GM18499 (cell line): ENCODE data around the gene LBHD2.

Source experiments
- ATAC-seq: cut with Tn5 transposase; IDR thresholded peaks from one replicate; pipeline ENCODE4 v1.9.1; 2021; ENCODE audit warnings: moderate number of reproducible peaks; ENCODE audit not compliant: insufficient read depth, unreplicated experiment

Gene LBHD2

GRCh38 chr14:103128631-103129300 lies 44.8 kb downstream of the LBHD2 start:
- no peak for ATAC-seq

DNA sequence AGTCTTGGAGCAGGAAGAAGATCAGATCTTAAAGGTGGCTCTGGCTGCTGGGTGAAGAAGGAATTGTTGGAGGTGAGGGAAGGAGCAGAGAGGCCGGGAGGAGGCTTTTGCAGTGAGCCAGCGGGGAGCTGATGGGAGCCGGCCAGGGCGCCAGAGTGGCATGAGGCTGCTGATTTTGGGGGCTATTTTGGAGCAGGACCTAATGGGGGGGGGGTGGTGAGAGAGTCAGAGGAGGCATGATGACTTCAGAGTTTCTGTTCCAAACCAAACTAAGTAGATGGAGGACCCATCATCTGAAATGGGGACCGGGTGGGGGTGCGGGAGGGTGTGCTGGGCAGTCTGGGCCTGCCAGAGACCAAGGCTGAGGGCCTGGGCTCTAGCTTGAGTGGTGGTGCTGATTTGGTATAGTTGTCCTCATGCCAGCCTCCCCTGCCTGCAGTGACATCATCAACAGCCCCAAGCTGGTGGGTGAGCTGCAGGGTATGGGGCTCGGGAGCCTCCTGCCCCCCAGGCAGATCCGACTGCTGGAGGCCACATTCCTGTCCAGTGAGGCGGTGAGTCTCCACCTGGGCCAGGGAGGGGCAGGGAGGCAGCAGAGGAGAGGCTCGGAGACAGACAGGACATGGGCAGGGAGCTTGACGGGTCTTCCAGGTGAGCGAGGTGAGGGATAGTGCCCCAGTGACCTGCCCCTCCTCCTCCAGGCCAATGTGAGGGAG lies 45.4 kb downstream of the LBHD2 start:
- ATAC-seq, result no peak

DNA sequence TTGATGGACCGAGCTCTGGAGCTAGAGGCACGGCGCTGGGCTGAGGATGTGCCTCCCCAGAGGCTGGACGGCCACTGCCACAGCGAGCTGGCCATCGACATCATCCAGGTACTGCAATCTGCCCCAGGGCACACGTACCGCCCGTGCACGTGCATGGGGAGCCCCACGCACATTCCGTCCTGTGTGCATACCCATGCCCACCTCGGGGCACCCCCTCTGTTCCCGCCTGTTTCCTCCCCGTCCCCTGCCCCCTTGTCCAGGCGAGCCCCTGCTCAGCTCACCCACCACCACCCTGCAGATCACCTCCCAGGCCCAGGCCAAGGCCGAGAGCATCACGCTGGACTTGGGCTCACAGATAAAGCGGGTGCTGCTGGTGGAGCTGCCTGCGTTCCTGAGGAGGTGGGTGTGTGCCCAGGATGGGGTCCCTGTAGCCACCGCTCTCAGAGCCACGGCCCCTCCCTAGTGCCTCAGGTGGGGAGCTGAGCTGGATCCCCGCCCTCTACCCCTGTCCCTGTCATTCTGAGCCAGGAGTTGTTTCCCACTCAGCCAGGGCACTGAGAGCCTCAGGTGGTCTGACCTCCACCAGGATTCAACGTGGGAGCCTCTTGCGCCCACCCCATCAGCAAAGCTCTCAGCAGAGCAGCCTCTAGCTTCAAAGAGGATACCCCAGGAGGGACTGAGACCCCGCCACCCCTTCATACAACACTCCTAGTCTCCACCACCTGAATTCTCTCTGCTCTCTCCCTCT lies 46.2 kb downstream of the LBHD2 start:
- no peak for ATAC-seq

- no peak for ATAC-seq
Measured at GRCh38 chr14:103130965-103131364, 47.0 kb downstream of the LBHD2 start.

DNA sequence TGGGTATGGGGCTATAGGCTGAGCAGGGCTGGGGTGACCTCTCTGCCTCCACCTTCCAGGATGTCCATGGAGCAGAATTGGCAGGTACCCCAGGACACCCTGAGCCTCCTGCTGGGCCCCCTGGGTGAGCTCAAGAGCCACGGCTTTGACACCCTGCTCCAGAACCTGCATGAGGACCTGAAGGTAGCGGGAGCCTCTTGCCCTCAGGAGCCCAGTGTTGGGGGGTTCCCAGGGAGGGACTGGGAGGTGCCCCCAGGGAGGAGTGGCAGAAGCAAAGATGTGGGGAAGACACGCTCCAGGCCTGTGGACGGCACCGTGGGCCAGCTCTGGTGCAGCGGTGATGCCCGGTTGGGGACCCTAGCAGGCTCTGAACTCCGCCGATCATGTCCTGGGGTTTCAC lies 47.6 kb downstream of the LBHD2 start:
- ATAC-seq, result no peak

DNA sequence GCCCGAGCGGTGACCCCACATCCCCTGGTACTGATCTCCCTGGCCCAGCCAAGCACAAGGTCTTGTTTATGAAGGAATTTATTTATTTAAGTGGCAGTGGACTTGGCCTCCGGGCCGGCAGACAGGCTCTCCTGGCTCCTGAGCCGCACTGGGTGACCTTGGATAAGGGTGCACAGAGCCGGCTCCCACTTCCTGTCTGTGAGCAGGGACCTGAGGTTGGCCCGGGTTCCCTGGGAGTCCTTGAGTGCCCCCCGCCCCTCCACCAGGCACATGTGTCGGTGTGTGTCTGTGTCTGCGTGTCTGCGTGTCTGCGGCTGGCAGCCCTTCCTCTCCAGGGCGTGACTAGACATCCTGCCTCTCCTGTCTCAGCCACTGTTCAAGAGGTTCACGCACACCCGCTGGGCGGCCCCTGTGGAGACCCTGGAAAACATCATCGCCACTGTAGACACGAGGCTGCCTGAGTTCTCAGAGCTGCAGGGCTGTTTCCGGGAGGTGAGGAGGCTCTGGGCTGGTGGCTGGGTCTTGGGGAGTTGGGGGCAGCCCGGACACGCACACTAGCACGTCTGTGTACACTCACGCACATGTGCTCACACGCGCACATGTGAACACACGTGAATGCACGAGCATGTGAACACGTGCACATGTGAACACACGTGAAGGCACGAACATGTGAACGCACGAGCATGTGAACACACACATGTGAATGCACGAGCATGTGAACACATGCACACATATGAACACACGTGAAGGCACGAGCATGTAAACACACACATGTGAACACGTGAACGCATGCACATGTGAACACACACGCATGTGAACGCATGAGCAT lies 48.6 kb downstream of the LBHD2 start:
- ATAC-seq, result no peak

DNA sequence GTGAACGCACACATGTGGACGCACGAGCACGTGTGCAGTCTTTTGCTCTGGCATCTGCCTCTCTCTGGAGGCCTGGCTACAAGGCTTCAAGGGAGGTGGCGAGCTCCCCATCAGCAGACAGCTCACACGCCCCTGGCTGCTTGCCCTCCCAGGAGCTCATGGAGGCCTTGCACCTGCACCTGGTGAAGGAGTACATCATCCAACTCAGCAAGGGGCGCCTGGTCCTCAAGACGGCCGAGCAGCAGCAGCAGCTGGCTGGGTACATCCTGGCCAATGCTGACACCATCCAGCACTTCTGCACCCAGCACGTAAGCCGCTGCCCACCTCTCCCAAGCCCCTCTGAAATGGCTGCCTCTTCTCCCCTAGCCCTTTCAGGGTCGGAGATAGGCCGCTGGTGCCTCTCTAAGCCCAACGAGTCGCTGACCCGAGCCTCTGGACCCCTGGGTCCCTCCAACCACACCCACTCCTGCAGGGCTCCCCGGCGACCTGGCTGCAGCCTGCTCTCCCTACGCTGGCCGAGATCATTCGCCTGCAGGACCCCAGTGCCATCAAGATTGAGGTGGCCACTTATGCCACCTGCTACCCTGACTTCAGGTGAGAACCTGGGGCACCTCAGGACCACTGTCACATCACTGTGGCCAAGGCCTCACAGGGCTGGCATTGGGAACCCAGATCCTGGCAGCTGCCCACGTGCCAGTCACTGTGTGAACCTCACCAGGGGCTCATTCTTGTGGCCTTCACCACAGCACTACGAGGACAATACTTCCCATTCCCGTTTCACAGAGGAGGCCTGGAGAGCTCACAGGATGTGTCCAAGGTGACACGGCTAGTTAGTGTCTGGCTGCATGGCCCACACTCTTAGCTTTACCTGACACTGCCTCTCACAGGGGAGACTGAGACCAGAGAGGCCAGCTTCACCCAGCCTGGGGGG lies 49.5 kb downstream of the LBHD2 start:
- ATAC-seq, result no peak

DNA sequence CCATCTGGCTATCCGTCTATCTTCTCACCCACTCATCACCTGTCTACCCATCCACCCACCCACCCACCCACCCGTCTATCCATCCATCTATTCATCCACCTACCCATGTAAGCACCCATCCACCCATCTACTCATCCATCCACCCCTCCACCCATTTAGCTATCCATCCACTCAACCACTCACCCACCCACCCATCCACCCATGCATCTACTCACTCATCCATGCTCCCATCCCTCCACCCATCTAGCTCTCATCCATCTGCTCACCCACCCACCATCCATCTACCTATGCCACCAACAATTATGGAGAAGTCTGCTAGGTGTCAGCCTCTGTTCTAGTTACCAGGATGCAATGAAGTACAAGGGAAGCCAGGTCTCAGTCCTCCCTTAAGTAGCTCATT lies 50.4 kb downstream of the LBHD2 start:
- ATAC-seq, result no peak

GRCh38 chr14:103134919-103135318 lies 50.9 kb downstream of the LBHD2 start:
- no peak for ATAC-seq

GRCh38 chr14:103135333-103136260 lies 51.6 kb downstream of the LBHD2 start:
- ATAC-seq, result no peak

DNA sequence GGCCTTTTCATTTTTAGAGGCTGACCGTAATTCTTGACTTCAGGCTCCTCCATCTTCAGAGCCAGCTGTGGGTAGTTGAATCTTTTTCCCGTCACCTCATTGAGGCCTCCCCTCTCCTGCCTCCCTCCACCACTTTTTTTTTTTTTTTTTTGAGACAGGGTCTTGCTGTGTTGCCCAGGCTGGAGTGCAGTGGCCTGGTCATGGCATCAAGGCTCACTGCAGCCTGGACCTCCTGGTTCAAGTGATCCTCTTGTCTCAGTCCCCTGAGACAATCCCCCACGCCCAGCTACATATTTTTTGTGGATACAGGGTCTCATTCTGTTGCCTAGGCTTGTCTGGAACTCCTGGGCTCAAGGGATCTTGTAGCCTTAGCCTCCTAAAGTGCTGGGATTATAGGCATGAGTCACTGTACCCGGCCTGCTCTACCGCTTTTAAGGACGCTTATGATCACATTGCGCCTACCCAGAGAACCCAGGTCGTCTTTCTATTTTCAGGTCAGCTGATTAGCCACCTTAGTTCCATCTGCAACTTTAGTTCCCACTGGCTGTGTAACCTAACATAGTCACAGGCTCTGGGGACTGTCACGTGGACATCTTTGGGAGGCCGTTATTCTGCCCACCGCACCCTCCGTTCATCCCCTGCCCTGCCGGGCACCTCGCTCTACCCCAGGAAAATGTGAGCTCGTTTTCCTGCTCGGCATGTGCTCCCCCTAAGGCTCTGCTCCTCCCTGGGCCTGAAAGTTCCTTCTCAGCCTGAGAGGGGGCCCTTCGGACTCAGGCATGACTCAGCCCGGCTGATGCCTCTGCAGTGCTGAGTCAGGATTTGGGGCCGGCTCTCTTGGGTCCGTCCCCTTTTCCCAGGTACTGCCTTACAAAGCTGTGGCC lies 52.6 kb downstream of the LBHD2 start:
- ATAC-seq, result no peak

GRCh38 chr14:103137689-103138300 lies 53.8 kb downstream of the LBHD2 start:
- no peak for ATAC-seq

DNA sequence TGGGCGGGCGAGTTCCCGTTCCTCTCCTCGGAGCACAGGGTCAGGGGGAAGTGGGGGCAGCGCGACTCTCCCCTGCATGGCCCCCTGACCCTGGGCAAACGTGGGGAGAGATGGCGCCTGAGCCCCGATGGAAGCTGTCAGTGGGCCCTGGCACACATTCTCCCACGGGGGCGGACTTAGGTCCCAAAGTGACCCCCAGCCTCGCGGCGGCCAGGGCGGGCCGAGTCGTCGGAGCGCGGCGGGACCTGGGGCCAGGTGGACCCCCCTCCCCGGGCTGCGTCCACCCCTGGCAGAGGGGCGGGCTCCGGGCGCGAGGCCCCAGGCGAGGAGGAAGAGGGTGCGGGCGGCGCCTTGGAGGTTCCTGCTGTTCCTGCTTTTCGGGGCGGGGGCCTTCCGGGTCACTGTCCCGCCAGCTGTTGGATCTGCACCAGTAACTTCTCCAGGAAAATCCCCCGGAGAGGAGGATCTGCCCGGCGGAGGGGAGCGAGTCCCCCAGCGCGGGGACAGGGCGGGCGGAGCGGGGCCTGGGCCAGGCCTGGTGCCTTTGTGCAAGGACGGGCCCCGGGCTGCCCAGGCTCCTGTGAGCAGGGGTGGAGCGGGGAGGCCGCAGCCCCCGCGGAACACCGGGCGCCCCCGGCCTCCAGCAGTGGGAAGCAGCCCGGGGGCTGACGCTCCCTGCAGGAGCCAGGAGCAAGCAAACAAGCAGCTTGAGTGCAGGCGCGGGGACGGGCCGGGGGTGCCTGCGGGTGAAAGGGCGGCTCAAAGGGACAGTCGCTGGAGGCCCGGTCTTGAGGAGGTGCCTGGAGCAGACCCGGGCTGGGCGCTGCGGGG lies 54.5 kb downstream of the LBHD2 start:
- ATAC-seq, result no peak

GRCh38 chr14:103139132-103140025 lies 55.4 kb downstream of the LBHD2 start:
- ATAC-seq, result no peak
